ENCODE data around the gene APOO.

APOO gene

DNA sequence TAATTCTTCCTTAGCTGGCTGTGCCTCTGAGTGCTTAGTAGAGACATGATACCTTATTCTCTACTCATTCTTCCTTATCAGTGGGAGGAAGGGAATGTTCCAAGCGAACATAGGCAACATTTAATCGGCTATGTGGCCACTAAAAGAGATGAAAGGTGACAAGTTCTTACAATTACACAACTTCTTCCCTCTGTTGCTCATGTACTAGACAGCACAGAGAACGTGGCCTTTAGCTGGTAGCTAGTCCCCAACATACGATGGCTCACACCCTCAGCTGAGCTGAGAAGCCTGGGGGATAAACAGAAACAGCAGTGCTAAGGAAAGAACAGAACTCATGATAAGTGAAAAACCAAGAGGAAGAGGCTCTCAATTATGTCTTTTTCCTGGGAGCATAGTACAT is 52.2 kb downstream of the APOO start:
- DNase-seq = no peak
- H3K18ac ChIP-seq (ENCODE audit: low read length) = no peak overlapping the region
- H3K56ac ChIP-seq (ENCODE audit: low read length) = no peak overlapping the region
- no peaks in the 10 kb centered on the region for H3K79me1 ChIP-seq (ENCODE audit: low read length)
- H3K27ac ChIP-seq (ENCODE audit: low read depth, low read length) = no peak overlapping the region
- no peak overlapping the region for H3K4me3 ChIP-seq (ENCODE audit: low read length)
- H3K4ac ChIP-seq (ENCODE audit: low read depth, low read length) = no peak overlapping the region
- no peak overlapping the region for H3K4me2 ChIP-seq (ENCODE audit: low read length)
- H2BK5ac ChIP-seq (ENCODE audit: low read length) = no peak overlapping the region
- no peak overlapping the region for H3K23ac ChIP-seq (ENCODE audit: low read length)
- H3K36me3 ChIP-seq (ENCODE audit: control insufficient read depth, insufficient read depth, low read length) = no peaks in the 10 kb centered on the region
- no peaks in the 10 kb centered on the region for H3K79me2 ChIP-seq (ENCODE audit: control insufficient read depth, insufficient read depth, low read length)
- H3K27me3 ChIP-seq (ENCODE audit: insufficient read depth, low read length, poor library complexity) = no peaks in the 10 kb centered on the region
- H4K5ac ChIP-seq (ENCODE audit: low read length) = no peak overlapping the region
- no peaks in the 10 kb centered on the region for H3K4me1 ChIP-seq (ENCODE audit: control insufficient read depth, low read depth, low read length)
- WGBS (ENCODE audit: extremely low coverage, insufficient coverage, low lambda C conversion rate) = no CpG with 5 or more reads among the region's 4 CpGs
- no peak overlapping the region for H2AK5ac ChIP-seq (ENCODE audit: low read length)
- no peak overlapping the region for H3K9ac ChIP-seq (ENCODE audit: low read length)
- no peak overlapping the region for H2BK120ac ChIP-seq (ENCODE audit: low read depth, low read length)
- H2BK15ac ChIP-seq (replicated peaks; ENCODE audit: low read depth) = no peak overlapping the region
- H4K8ac ChIP-seq (ENCODE audit: low read depth, low read length) = no peak overlapping the region

DNA sequence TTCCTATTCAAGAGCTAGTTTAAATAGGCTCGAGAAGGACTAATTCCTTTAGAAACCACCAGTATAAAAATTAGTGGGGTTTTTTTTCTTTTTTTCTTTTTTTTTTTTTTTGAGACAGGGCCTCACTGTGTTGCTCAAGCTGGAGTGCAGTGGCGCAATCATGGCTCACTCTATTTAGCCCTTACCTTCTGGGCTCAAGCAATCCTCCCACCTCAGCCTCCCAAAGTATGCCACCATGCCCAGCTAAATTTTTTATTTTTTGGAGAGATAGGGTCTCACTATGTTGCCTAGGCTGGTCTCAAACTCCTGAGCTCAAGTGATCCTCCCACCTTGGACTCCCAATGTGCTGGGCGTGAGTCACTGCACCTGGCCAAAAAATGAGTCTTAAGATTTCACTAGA is 52.8 kb downstream of the APOO start:
- H4K8ac ChIP-seq (ENCODE audit: low read depth, low read length) = no peak overlapping the region
- no peak overlapping the region for H2AK5ac ChIP-seq (ENCODE audit: low read length)
- H4K5ac ChIP-seq (ENCODE audit: low read length) = no peak overlapping the region
- no peak overlapping the region for H2BK5ac ChIP-seq (ENCODE audit: low read length)
- no peak overlapping the region for H3K18ac ChIP-seq (ENCODE audit: low read length)
- no peak for DNase-seq
- no peak overlapping the region for H3K23ac ChIP-seq (ENCODE audit: low read length)
- H2BK120ac ChIP-seq (ENCODE audit: low read depth, low read length) = no peak overlapping the region
- no CpG with 5 or more reads among the region's 3 CpGs for WGBS (ENCODE audit: extremely low coverage, insufficient coverage, low lambda C conversion rate)
- H3K9ac ChIP-seq (ENCODE audit: low read length) = no peak overlapping the region
- H3K79me2 ChIP-seq (ENCODE audit: control insufficient read depth, insufficient read depth, low read length) = no peaks in the 10 kb centered on the region
- H3K79me1 ChIP-seq (ENCODE audit: low read length) = no peaks in the 10 kb centered on the region
- no peak overlapping the region for H3K4me2 ChIP-seq (ENCODE audit: low read length)
- no peak overlapping the region for H3K4ac ChIP-seq (ENCODE audit: low read depth, low read length)
- H2BK15ac ChIP-seq (replicated peaks; ENCODE audit: low read depth) = no peak overlapping the region
- no peak overlapping the region for H3K27ac ChIP-seq (ENCODE audit: low read depth, low read length)
- H3K4me1 ChIP-seq (ENCODE audit: control insufficient read depth, low read depth, low read length) = no peaks in the 10 kb centered on the region
- H3K27me3 ChIP-seq (ENCODE audit: insufficient read depth, low read length, poor library complexity) = no peaks in the 10 kb centered on the region
- no peaks in the 10 kb centered on the region for H3K36me3 ChIP-seq (ENCODE audit: control insufficient read depth, insufficient read depth, low read length)
- H3K56ac ChIP-seq (ENCODE audit: low read length) = no peak overlapping the region
- H3K4me3 ChIP-seq (ENCODE audit: low read length) = no peak overlapping the region

DNA sequence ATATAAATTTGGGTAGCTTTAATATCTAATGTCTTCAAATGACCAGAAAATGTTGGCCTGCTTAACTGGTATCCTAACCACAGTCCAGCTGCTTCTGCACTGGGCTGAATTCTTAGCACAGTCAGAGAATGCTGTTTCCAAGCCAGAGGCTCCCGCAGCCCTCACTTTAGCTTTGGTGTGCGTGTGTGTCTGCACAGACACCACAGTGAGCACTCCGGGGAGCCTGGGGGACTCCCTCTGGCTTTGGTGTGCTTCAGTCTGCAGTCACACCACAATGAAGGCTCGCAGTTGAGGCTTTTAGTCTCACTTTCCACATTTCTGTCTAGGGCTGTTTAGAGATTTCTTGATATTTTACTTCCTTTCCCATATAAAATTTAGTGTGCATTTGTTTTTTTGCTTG is 53.6 kb downstream of the APOO start:
- no peak overlapping the region for H2BK15ac ChIP-seq (replicated peaks; ENCODE audit: low read depth)
- H2BK5ac ChIP-seq (ENCODE audit: low read length) = no peak overlapping the region
- H3K18ac ChIP-seq (ENCODE audit: low read length) = no peak overlapping the region
- H3K4me2 ChIP-seq (ENCODE audit: low read length) = no peak overlapping the region
- no peaks in the 10 kb centered on the region for H3K79me2 ChIP-seq (ENCODE audit: control insufficient read depth, insufficient read depth, low read length)
- H3K23ac ChIP-seq (ENCODE audit: low read length) = no peak overlapping the region
- H3K9ac ChIP-seq (ENCODE audit: low read length) = no peak overlapping the region
- no peaks in the 10 kb centered on the region for H3K79me1 ChIP-seq (ENCODE audit: low read length)
- no peak overlapping the region for H4K8ac ChIP-seq (ENCODE audit: low read depth, low read length)
- H3K27ac ChIP-seq (ENCODE audit: low read depth, low read length) = no peak overlapping the region
- no peak overlapping the region for H3K4me3 ChIP-seq (ENCODE audit: low read length)
- no peaks in the 10 kb centered on the region for H3K27me3 ChIP-seq (ENCODE audit: insufficient read depth, low read length, poor library complexity)
- no peak overlapping the region for H3K4ac ChIP-seq (ENCODE audit: low read depth, low read length)
- DNase-seq = no peak
- H2AK5ac ChIP-seq (ENCODE audit: low read length) = no peak overlapping the region
- no CpG with 5 or more reads among the region's 4 CpGs for WGBS (ENCODE audit: extremely low coverage, insufficient coverage, low lambda C conversion rate)
- H2BK120ac ChIP-seq (ENCODE audit: low read depth, low read length) = no peak overlapping the region
- H3K4me1 ChIP-seq (ENCODE audit: control insufficient read depth, low read depth, low read length) = no peaks in the 10 kb centered on the region
- no peak overlapping the region for H3K56ac ChIP-seq (ENCODE audit: low read length)
- no peaks in the 10 kb centered on the region for H3K36me3 ChIP-seq (ENCODE audit: control insufficient read depth, insufficient read depth, low read length)
- H4K5ac ChIP-seq (ENCODE audit: low read length) = no peak overlapping the region

DNA sequence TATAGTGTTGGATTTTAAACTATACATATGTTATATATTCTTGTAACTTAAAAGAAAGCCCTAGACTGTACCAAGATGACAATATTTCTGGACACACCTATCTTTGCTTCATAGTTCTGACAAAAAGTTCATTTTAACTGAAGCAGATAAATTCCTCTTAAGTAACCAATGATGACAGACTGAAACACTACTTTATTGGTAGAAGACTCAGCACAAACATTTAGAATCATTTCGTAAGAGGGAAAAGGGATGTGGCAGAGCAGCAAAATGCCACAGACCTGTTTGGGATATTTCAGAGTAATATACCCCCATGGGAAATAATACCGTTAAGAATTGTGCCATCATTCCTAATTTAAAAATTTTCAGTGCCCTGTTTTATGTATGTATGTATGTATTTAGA is 56.2 kb downstream of the APOO start:
- H3K27ac ChIP-seq (ENCODE audit: low read depth, low read length) = no peak overlapping the region
- no CpG with 5 or more reads among the region's 2 CpGs for WGBS (ENCODE audit: extremely low coverage, insufficient coverage, low lambda C conversion rate)
- H2BK5ac ChIP-seq (ENCODE audit: low read length) = no peak overlapping the region
- no peak overlapping the region for H3K18ac ChIP-seq (ENCODE audit: low read length)
- no peak overlapping the region for H2BK120ac ChIP-seq (ENCODE audit: low read depth, low read length)
- no peak for DNase-seq
- no peak overlapping the region for H4K8ac ChIP-seq (ENCODE audit: low read depth, low read length)
- no peaks in the 10 kb centered on the region for H3K79me2 ChIP-seq (ENCODE audit: control insufficient read depth, insufficient read depth, low read length)
- H2BK15ac ChIP-seq (replicated peaks; ENCODE audit: low read depth) = no peak overlapping the region
- H3K4me2 ChIP-seq (ENCODE audit: low read length) = no peak overlapping the region
- H3K23ac ChIP-seq (ENCODE audit: low read length) = no peak overlapping the region
- H3K4me1 ChIP-seq (ENCODE audit: control insufficient read depth, low read depth, low read length) = no peaks in the 10 kb centered on the region
- no peaks in the 10 kb centered on the region for H3K79me1 ChIP-seq (ENCODE audit: low read length)
- H3K4me3 ChIP-seq (ENCODE audit: low read length) = no peak overlapping the region
- no peaks in the 10 kb centered on the region for H3K36me3 ChIP-seq (ENCODE audit: control insufficient read depth, insufficient read depth, low read length)
- H3K4ac ChIP-seq (ENCODE audit: low read depth, low read length) = no peak overlapping the region
- H3K9ac ChIP-seq (ENCODE audit: low read length) = no peak overlapping the region
- H3K56ac ChIP-seq (ENCODE audit: low read length) = no peak overlapping the region
- no peak overlapping the region for H4K5ac ChIP-seq (ENCODE audit: low read length)
- H2AK5ac ChIP-seq (ENCODE audit: low read length) = no peak overlapping the region
- no peaks in the 10 kb centered on the region for H3K27me3 ChIP-seq (ENCODE audit: insufficient read depth, low read length, poor library complexity)

DNA sequence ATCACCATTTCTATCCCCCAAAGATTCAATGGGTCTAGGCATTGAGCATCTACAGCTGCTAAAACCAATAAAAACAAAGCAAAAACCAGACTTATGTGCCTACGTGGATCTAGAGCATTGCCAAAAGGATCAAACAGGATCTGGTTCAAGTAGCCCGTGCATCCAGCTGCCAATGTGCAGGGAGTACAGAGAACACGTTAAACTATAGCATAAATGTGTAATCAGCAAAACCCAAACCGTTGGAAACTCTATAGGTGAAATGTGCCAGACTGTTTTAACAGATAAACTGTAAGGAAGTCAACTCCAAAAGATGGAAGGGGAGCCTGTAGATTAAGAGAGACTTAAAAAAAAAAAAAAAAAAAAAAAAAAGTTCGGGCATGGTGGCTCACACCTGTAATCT is 58.5 kb downstream of the APOO start:
- no peak overlapping the region for H3K18ac ChIP-seq (ENCODE audit: low read length)
- no peak overlapping the region for H3K4me2 ChIP-seq (ENCODE audit: low read length)
- no peak overlapping the region for H3K9ac ChIP-seq (ENCODE audit: low read length)
- no peak for DNase-seq
- no peaks in the 10 kb centered on the region for H3K4me1 ChIP-seq (ENCODE audit: control insufficient read depth, low read depth, low read length)
- H3K36me3 ChIP-seq (ENCODE audit: control insufficient read depth, insufficient read depth, low read length) = no peaks in the 10 kb centered on the region
- H4K8ac ChIP-seq (ENCODE audit: low read depth, low read length) = no peak overlapping the region
- no peak overlapping the region for H3K23ac ChIP-seq (ENCODE audit: low read length)
- no peak overlapping the region for H2AK5ac ChIP-seq (ENCODE audit: low read length)
- no peak overlapping the region for H2BK120ac ChIP-seq (ENCODE audit: low read depth, low read length)
- H3K79me1 ChIP-seq (ENCODE audit: low read length) = no peaks in the 10 kb centered on the region
- no CpG with 5 or more reads among the region's 5 CpGs for WGBS (ENCODE audit: extremely low coverage, insufficient coverage, low lambda C conversion rate)
- H3K56ac ChIP-seq (ENCODE audit: low read length) = no peak overlapping the region
- no peak overlapping the region for H3K4me3 ChIP-seq (ENCODE audit: low read length)
- no peaks in the 10 kb centered on the region for H3K79me2 ChIP-seq (ENCODE audit: control insufficient read depth, insufficient read depth, low read length)
- H3K27ac ChIP-seq (ENCODE audit: low read depth, low read length) = no peak overlapping the region
- no peak overlapping the region for H2BK15ac ChIP-seq (replicated peaks; ENCODE audit: low read depth)
- no peaks in the 10 kb centered on the region for H3K27me3 ChIP-seq (ENCODE audit: insufficient read depth, low read length, poor library complexity)
- no peak overlapping the region for H4K5ac ChIP-seq (ENCODE audit: low read length)
- H3K4ac ChIP-seq (ENCODE audit: low read depth, low read length) = no peak overlapping the region
- no peak overlapping the region for H2BK5ac ChIP-seq (ENCODE audit: low read length)

DNA sequence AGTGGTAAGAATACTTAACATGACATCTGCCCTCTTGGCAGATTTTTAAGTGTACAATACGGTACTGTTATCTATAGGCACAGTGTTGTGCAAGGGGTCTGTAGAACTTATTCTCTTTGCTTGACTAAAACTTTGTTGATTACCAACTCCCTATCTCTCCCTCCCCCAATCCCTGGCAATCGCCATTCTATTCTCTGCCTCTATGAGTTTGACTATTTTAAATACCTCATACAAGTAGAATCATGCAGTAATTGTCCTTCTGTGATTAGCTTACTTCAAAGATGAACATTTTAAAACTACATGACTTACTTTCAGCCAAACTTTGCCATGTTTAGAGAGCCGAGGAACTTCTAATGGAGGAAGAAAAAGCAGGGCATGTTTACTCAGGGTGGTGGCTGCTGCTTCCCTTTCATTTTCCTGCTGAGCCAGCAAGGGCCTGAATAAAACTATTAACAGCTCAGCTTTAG is 62.4 kb downstream of the APOO start:
- no peak overlapping the region for H2AK5ac ChIP-seq (ENCODE audit: low read length)
- H2BK15ac ChIP-seq (replicated peaks; ENCODE audit: low read depth) = no peak overlapping the region
- WGBS (ENCODE audit: extremely low coverage, insufficient coverage, low lambda C conversion rate) = no CpG with 5 or more reads among the region's 3 CpGs
- no peaks in the 10 kb centered on the region for H3K27me3 ChIP-seq (ENCODE audit: insufficient read depth, low read length, poor library complexity)
- no peak overlapping the region for H2BK120ac ChIP-seq (ENCODE audit: low read depth, low read length)
- DNase-seq = no peak
- H4K5ac ChIP-seq (ENCODE audit: low read length) = no peak overlapping the region
- no peaks in the 10 kb centered on the region for H3K79me2 ChIP-seq (ENCODE audit: control insufficient read depth, insufficient read depth, low read length)
- no peak overlapping the region for H4K8ac ChIP-seq (ENCODE audit: low read depth, low read length)
- H3K4me1 ChIP-seq (ENCODE audit: control insufficient read depth, low read depth, low read length) = no peaks in the 10 kb centered on the region
- H3K4me2 ChIP-seq (ENCODE audit: low read length) = no peak overlapping the region
- H3K56ac ChIP-seq (ENCODE audit: low read length) = no peak overlapping the region
- no peak overlapping the region for H3K23ac ChIP-seq (ENCODE audit: low read length)
- H3K9ac ChIP-seq (ENCODE audit: low read length) = no peak overlapping the region
- H2BK5ac ChIP-seq (ENCODE audit: low read length) = no peak overlapping the region
- H3K27ac ChIP-seq (ENCODE audit: low read depth, low read length) = no peak overlapping the region
- no peaks in the 10 kb centered on the region for H3K36me3 ChIP-seq (ENCODE audit: control insufficient read depth, insufficient read depth, low read length)
- H3K79me1 ChIP-seq (ENCODE audit: low read length) = no peaks in the 10 kb centered on the region
- no peak overlapping the region for H3K18ac ChIP-seq (ENCODE audit: low read length)
- H3K4me3 ChIP-seq (ENCODE audit: low read length) = no peak overlapping the region
- no peak overlapping the region for H3K4ac ChIP-seq (ENCODE audit: low read depth, low read length)
